Measurements from ENCODE around the gene SETMAR.

Gene SETMAR

DNA sequence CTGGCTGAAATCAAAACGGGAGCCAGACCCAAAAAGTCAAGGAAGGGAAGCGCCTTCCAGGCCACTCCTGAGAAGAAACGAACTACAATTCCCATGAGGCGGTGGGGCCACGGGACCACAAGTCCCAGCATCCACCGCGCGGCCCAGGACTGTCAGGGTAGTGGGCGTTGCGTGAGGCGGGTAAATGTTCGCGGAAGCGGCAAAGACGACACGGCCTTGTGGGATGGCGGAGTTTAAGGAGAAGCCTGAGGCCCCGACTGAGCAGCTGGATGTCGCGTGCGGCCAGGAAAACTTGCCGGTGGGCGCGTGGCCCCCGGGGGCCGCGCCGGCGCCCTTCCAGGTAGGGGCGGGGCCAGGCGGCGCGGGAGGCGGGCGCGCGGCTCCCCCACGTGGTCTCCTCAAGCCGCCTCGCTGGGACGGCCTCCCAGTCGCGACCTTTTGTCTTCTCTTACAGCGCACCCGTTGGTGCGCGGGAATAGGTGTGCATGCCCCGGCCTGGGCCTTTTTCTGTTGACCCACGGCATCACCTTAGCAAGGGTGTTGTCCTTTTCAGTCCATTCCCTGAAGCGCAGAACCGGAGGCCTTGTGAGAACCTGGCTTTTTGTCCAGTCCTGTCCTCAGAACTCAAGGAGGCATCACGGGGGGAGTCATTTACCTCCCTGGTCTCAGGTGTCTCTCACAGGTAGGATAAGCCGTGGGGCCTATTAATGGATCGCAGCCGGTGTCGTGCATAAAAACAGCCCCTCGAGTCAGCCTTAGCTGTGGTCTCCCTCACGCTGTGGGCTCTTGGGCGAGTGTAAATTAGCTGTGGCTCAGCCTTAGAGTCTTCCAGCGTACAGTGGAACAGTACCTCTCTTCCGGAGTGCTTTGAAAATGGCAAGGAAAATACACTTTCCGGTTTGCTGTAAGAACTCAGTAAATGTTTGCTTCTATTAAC lies at the start of gene SETMAR:
SETMAR (plus strand) TSS at position 183 of the 937 bp plus-strand sequence; CDS start at position 185, 2 bp downstream.
- peak; percentile 28 for DNase-seq (ENCODE audit: low read depth)
- H3K4me3 ChIP-seq (ENCODE audit: control insufficient read depth, low read depth, low read length) = peak within 1 kb of the TSS; percentile 69
- TF ChIP-seq, protein P1, sequence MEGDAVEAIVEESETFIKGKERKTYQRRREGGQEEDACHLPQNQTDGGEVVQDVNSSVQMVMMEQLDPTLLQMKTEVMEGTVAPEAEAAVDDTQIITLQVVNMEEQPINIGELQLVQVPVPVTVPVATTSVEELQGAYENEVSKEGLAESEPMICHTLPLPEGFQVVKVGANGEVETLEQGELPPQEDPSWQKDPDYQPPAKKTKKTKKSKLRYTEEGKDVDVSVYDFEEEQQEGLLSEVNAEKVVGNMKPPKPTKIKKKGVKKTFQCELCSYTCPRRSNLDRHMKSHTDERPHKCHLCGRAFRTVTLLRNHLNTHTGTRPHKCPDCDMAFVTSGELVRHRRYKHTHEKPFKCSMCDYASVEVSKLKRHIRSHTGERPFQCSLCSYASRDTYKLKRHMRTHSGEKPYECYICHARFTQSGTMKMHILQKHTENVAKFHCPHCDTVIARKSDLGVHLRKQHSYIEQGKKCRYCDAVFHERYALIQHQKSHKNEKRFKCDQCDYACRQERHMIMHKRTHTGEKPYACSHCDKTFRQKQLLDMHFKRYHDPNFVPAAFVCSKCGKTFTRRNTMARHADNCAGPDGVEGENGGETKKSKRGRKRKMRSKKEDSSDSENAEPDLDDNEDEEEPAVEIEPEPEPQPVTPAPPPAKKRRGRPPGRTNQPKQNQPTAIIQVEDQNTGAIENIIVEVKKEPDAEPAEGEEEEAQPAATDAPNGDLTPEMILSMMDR (IDR thresholded peaks at IDR 0.05; ENCODE audit: control insufficient read depth, insufficient read depth, low read depth, low read length, missing control alignments) = no peak

DNA sequence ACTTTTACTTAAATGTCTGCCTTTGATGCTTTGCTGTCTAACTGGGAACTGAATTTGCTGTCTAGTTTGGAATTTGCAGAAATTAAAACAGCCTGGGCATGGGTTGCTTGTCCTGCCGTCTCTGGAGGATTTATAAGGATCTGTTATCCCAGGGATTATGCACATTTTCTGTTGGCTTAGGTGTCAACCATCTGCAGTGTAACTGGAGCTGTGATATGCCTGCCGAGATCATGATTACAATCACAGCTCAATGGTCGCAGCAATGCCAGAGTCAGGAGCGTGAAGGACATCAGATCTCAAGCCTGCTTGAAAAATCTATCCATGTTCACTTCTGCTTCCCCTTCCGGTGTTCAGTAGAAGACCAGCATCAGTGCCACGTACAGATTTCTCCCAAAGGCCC lies 41.8 kb upstream of the SETMAR start:
- TF ChIP-seq, protein P1 (IDR thresholded peaks at IDR 0.05; ENCODE audit: control insufficient read depth, insufficient read depth, low read depth, low read length, missing control alignments) = no peak
- DNase-seq (ENCODE audit: low read depth) = no peak

DNA sequence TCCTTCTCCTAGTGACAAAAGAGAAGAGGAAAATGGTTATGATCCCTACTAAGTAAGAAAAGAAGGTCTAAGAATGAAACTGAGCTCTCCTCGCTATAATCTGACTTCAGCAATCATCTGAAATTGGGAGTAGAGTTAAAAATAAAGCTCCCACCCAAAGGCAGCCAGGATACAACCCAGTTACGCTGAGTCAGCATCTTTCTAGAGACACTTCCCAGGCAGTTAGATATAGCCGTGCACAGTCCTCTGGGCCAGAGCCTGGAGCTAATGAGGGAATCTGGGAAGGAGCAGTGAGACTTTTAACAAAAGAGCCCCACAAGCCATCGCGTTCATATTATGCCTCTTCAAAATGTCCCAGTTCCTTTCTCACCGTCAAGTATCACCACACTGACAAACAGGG lies 39.1 kb upstream of the SETMAR start:
- no peak overlapping the region for H3K4me3 ChIP-seq (ENCODE audit: control insufficient read depth, low read depth, low read length)
- TF ChIP-seq, protein P1 (IDR thresholded peaks at IDR 0.05; ENCODE audit: control insufficient read depth, insufficient read depth, low read depth, low read length, missing control alignments) = no peak
- no peak for DNase-seq (ENCODE audit: low read depth)

More for the DNA sequence above, 41.8 kb upstream of the SETMAR start:
- no peak overlapping the region for H3K4me3 ChIP-seq (ENCODE audit: control insufficient read depth, low read depth, low read length)

DNA sequence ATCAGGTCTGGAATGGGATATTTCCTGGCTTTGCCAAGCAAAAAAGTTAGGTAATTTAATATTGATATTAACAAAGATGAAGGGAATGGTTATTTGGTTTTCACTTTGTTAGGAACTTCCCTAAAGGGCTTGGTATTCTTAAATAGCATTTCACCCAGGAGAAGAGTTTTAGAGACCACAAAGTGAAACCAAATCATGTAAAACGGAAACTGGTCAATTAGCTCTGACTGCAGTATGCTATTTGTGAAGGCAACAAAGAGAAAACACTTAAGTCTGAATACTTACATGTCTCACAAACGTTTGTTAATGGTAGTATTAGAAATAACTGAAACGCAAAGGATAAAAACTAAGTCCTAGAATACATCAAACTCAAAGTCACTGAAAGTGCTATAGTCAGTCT lies 32.4 kb upstream of the SETMAR start:
- H3K4me3 ChIP-seq (ENCODE audit: control insufficient read depth, low read depth, low read length) = no peak overlapping the region
- TF ChIP-seq, protein P1 (IDR thresholded peaks at IDR 0.05; ENCODE audit: control insufficient read depth, insufficient read depth, low read depth, low read length, missing control alignments) = no peak
- no peak for DNase-seq (ENCODE audit: low read depth)

DNA sequence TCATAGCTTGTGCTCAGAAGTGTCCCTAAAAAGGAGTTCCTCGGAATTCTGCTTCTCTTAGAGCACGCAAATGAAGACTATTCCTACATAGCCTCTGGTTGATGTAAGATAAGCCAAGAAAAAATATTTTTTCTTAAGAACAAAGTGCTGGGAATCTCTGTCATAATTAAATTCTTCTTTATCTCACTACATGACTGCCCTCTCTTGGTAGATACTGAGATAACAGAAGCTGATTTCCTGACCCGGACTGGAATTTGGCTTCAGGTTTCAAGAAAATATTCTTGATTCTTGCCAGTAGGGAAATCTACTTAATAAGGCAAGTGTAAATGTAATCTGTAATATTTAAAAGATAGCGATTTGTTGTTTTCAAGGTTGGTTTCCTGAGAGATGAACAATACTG lies 31.3 kb upstream of the SETMAR start:
- peak; percentile 2 for DNase-seq (ENCODE audit: low read depth)
- H3K4me3 ChIP-seq (ENCODE audit: control insufficient read depth, low read depth, low read length) = no peak overlapping the region
- TF ChIP-seq, protein P1 (IDR thresholded peaks at IDR 0.05; ENCODE audit: control insufficient read depth, insufficient read depth, low read depth, low read length, missing control alignments) = peak; percentile 35

DNA sequence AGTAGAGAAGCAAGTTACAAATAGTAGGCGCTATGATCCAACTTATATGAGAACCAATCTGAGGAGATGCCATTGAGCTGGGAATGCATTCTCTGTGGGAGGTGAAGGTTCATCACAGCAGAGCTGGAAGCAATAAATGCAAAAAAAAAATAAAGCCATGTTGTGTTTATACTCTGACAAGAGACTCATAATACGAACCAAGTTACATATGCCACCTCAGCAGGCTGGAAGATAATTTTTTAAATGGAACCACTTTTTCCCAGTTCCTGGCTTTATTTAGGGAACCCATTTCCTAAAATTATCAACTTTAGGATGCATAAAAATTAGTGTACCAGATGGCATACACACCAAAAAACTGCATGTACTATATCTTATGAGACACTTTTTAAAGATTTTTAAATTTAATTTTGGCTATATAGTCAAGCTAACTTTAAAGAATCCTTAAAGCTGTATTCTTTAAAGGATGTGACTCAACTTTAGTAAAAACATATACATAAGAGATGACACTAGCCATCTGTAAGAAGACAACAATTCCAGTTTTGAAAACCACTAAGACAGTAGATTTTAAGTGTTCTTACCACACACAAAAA lies 23.6 kb upstream of the SETMAR start:
- H3K4me3 ChIP-seq (ENCODE audit: control insufficient read depth, low read depth, low read length) = no peak overlapping the region
- DNase-seq (ENCODE audit: low read depth) = no peak
- TF ChIP-seq, protein P1 (IDR thresholded peaks at IDR 0.05; ENCODE audit: control insufficient read depth, insufficient read depth, low read depth, low read length, missing control alignments) = no peak
